Trophoblast cell (in vitro differentiated cells and primary cell): Measurements from ENCODE around the gene ZNF441.

Source experiments
- DNase-seq, 2 donors: peaks; one replicate each; pipeline ENCODE4 v3.0.0-alpha.2; 2016
- H2AFZ ChIP-seq: 2 replicates; pipeline ENCODE4 v1.6.1; 2013; ENCODE audit warnings: low read length, moderate library complexity, mild to moderate bottlenecking; ENCODE audit not compliant: insufficient read depth, poor library complexity
- H2AK5ac ChIP-seq: 2 replicates; pipeline ENCODE4 v1.6.1; 2013; ENCODE audit warnings: mild to moderate bottlenecking, low read length
- H2BK120ac ChIP-seq: 2 replicates; pipeline ENCODE4 v1.6.1; 2013; ENCODE audit warnings: low read length, mild to moderate bottlenecking, moderate library complexity; ENCODE audit not compliant: insufficient read depth, poor library complexity
- H2BK12ac ChIP-seq: 2 replicates; pipeline ENCODE4 v1.6.1; 2013; ENCODE audit warnings: mild to moderate bottlenecking, low read length, moderate library complexity
- H2BK5ac ChIP-seq: 2 replicates; pipeline ENCODE4 v1.6.1; 2013; ENCODE audit warnings: low read length, low read depth, moderate library complexity, mild to moderate bottlenecking; ENCODE audit not compliant: poor library complexity
- H3K14ac ChIP-seq: 2 replicates; pipeline ENCODE4 v1.6.1; 2013; ENCODE audit warnings: mild to moderate bottlenecking, low read length
- H3K18ac ChIP-seq: 2 replicates; pipeline ENCODE4 v1.6.1; 2013; ENCODE audit warnings: mild to moderate bottlenecking, low read length
- H3K23ac ChIP-seq: 2 replicates; pipeline ENCODE4 v1.6.1; 2013; ENCODE audit warnings: low read length
- H3K27ac ChIP-seq: 2 replicates; pipeline ENCODE4 v1.5.1; 2013; ENCODE audit warnings: low read depth, mild to moderate bottlenecking, inconsistent platforms, low read length, moderate library complexity
- H3K27me3 ChIP-seq: 2 replicates; pipeline ENCODE4 v1.6.1; 2013; ENCODE audit warnings: inconsistent platforms, mild to moderate bottlenecking, low read length, moderate library complexity; ENCODE audit not compliant: insufficient read depth
- H3K36me3 ChIP-seq, 2 experiments: 1 replicate in 1 of 2; 2 replicates in 1 of 2; pipeline ENCODE4 v1.6.1; 2013; ENCODE audit warnings: low read length in 2 of 2, mild to moderate bottlenecking in 2 of 2, moderate library complexity in 1 of 2; ENCODE audit not compliant: insufficient read depth in 2 of 2, control insufficient read depth in 1 of 2
- H3K4ac ChIP-seq: 2 replicates; pipeline ENCODE4 v1.6.1; 2013; ENCODE audit warnings: low read depth, mild to moderate bottlenecking, low read length, moderate library complexity
- H3K4me1 ChIP-seq, 2 experiments: 1 replicate in 1 of 2; 2 replicates in 1 of 2; pipeline ENCODE4 v1.6.1; 2013; ENCODE audit warnings: low read length in 2 of 2, mild to moderate bottlenecking in 2 of 2, moderate library complexity in 1 of 2; ENCODE audit not compliant: insufficient read depth in 2 of 2, control insufficient read depth in 1 of 2
- H3K4me2 ChIP-seq: 2 replicates; pipeline ENCODE4 v1.6.1; 2013; ENCODE audit warnings: inconsistent platforms, mild to moderate bottlenecking, low read length, moderate library complexity
- H3K4me3 ChIP-seq: 2 replicates; pipeline ENCODE4 v1.5.1; 2013; ENCODE audit warnings: mild to moderate bottlenecking, low read depth, low read length, inconsistent platforms
- H3K79me1 ChIP-seq: one replicate; pipeline ENCODE4 v1.6.1; 2013; ENCODE audit warnings: low read length
- H3K79me2 ChIP-seq: 2 replicates; pipeline ENCODE4 v1.6.1; 2013; ENCODE audit warnings: low read length, mild to moderate bottlenecking; ENCODE audit not compliant: control insufficient read depth, insufficient read depth, poor library complexity
- H3K9ac ChIP-seq: 2 replicates; pipeline ENCODE4 v1.6.1; 2013; ENCODE audit warnings: mild to moderate bottlenecking, low read length
- H3K9me3 ChIP-seq: 2 replicates; pipeline ENCODE4 v1.6.1; 2013; ENCODE audit warnings: low read depth, mild to moderate bottlenecking, control low read depth, inconsistent platforms, low read length; ENCODE audit not compliant: insufficient read depth
- H4K12ac ChIP-seq: 2 replicates; pipeline ENCODE4 v1.6.1; 2013; ENCODE audit warnings: low read depth, mild to moderate bottlenecking, low read length, moderate library complexity
- H4K8ac ChIP-seq: 2 replicates; pipeline ENCODE4 v1.6.1; 2013; ENCODE audit warnings: low read depth, mild to moderate bottlenecking, low read length, moderate library complexity
- H4K91ac ChIP-seq: one replicate; pipeline ENCODE4 v1.6.1; 2013; ENCODE audit warnings: low read depth, mild to moderate bottlenecking, low read length, moderate library complexity
- WGBS: extraction: QIAGEN DNeasy Blood & Tissue Kit; methylation state at CpG from one replicate; pipeline ENCODE4 v1.1.7; 2013; ENCODE audit warnings: missing lambda C conversion rate; ENCODE audit not compliant: insufficient read length, insufficient coverage; ENCODE audit errors: extremely low coverage; 5-methylcytosine and 5-hydroxymethylcytosine counted together

Gene ZNF441

DNA sequence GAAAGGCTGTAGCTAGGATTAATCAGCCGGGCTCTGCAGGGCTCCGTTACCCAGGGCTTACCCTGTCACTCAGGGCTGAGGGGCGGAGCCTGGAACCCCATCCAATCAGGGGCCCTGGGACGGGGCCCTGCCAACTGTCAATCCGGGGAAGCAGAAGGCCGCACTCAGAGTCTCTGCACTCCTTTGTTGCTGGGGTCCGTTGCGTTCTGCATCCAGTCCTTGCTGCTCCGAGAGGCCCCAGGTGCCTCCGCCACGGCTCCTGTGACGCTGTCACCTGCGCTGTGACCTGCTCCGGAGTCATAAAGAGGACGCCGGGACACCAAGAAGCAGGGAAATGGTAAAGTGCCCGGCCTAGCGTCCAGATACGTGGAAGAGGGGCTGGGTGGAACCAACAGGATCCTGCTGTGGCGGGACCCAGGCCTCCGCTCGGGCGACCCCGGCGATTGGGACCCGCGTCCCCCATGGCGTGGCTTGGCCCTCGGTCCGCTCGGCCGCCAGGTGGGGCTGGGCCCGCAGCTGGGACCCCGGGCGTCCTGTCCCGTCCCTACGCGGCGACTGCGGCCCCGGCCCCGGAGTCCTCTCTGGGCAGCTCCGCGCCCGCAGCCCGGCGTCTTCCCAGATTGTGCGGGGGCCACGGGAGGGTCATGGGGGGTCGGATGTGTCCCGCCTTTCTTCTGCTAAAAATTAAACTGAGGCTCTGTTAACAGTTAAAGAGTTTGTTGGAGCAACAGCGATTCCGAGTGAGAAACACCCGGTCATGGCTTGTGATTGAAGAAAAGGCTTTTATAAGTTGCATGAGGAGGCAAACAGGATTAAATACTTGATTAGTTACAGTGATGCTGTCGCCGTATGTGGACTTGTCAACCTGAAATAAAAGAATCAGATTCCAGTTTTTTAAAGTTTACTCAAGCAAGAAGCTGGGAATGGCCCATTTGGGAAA, 31.9 kb downstream of the ZNF441 start, which contains the start of gene ZNF491:
ZNF491 (plus strand) TSS at position 133 of the 940 bp plus-strand sequence. CDS start 7,431 bp downstream, outside the sequence.
- Histone ChIP-seq H3K36me3 (no peaks in the 10 kb centered on the region), H3K4me2 (peak within 1 kb of the TSS; percentile 99), H4K12ac (peak within 1 kb of the TSS; percentile 9), H2AFZ (peak within 1 kb of the TSS; percentile 94), H3K79me2 (no peaks in the 10 kb centered on the region), H2BK12ac (no peak within 1 kb of the TSS), H3K23ac (no peak within 1 kb of the TSS), H2BK120ac (no peak within 1 kb of the TSS), H3K9ac (peak within 1 kb of the TSS; percentile 80), H3K4me1 (peaks cover 0 to 4% of the 10 kb centered on the region in 2 experiments), H3K4ac (no peak within 1 kb of the TSS), H2AK5ac (no peak within 1 kb of the TSS), H3K4me3 (peak within 1 kb of the TSS; percentile 73), H3K79me1 (peaks cover 2% of the 10 kb centered on the region), H3K9me3 (no peaks in the 10 kb centered on the region), H3K27ac (no peak within 1 kb of the TSS), H3K27me3 (peaks cover 2% of the 10 kb centered on the region), H4K91ac (no peak within 1 kb of the TSS), H3K18ac (no peak within 1 kb of the TSS), H4K8ac (peak within 1 kb of the TSS; percentile 57), H2BK5ac (no peak within 1 kb of the TSS), H3K14ac (no peak within 1 kb of the TSS)
- DNase-seq: peak; percentile 93 to 94
- no CpG with 5 or more reads among the region's 56 CpGs for WGBS

DNA sequence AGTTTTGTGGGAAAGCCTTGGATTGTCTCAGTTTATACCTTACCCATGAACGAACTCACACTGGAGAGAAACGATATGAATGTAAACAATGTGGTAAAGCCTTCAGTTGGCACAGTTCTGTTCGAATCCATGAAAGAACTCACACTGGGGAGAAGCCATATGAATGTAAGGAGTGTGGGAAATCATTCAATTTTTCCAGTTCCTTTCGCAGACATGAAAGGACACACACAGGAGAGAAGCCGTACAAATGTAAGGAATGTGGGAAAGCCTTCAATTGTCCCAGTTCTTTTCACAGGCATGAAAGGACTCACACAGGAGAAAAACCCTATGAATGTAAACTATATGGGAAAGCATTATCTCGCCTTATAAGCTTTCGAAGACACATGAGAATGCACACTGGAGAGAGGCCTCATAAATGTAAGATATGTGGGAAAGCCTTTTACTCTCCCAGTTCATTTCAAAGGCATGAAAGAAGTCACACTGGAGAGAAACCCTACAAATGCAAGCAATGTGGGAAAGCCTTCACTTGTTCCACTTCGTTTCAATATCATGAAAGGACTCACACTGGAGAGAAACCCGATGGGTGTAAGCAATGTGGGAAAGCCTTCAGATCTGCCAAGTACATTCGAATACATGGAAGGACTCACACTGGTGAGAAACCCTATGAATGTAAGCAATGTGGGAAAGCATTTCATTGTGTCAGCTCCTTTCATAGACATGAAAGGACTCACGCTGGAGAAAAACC, 39.7 kb downstream of the ZNF441 start:
- Histone ChIP-seq H4K12ac (no peak overlapping the region), H4K91ac (no peak overlapping the region), H3K79me1 (no peaks in the 10 kb centered on the region), H2BK12ac (no peak overlapping the region), H3K4me3 (no peak overlapping the region), H3K27me3 (no peaks in the 10 kb centered on the region), H2AK5ac (no peak overlapping the region), H2BK120ac (no peak overlapping the region), H3K18ac (no peak overlapping the region), H3K36me3 (no peaks in the 10 kb centered on the region), H2AFZ (no peak overlapping the region), H3K79me2 (no peaks in the 10 kb centered on the region), H3K23ac (no peak overlapping the region), H3K4me2 (no peak overlapping the region), H3K4me1 (no peaks in the 10 kb centered on the region), H3K9me3 (peaks cover 8% of the 10 kb centered on the region), H4K8ac (no peak overlapping the region), H2BK5ac (no peak overlapping the region), H3K4ac (no peak overlapping the region), H3K14ac (no peak overlapping the region), H3K9ac (no peak overlapping the region), H3K27ac (no peak overlapping the region)
- DNase-seq: no peak
- WGBS: no CpG with 5 or more reads among the region's 11 CpGs

DNA sequence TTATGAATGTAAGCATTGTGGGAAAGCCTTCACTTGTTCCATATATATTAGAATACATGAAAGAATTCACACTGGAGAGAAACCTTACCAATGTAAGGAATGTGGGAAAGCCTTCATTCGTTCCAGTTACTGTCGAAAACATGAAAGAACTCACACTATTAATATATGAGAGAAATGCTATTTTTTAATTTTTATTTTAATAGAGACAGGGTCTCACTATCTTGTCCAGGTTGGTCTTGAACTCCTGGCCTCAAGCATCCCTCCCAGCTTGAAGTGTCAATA, 40.2 kb downstream of the ZNF441 start:
- Histone ChIP-seq H2AFZ (no peak overlapping the region), H3K9me3 (peaks cover 8% of the 10 kb centered on the region), H3K4me3 (no peak overlapping the region), H3K18ac (no peak overlapping the region), H3K27me3 (no peaks in the 10 kb centered on the region), H4K8ac (no peak overlapping the region), H2BK120ac (no peak overlapping the region), H4K12ac (no peak overlapping the region), H4K91ac (no peak overlapping the region), H2AK5ac (no peak overlapping the region), H3K36me3 (no peaks in the 10 kb centered on the region), H3K23ac (no peak overlapping the region), H3K4me1 (no peaks in the 10 kb centered on the region), H2BK5ac (no peak overlapping the region), H3K4me2 (no peak overlapping the region), H3K79me2 (no peaks in the 10 kb centered on the region), H3K4ac (no peak overlapping the region), H3K14ac (no peak overlapping the region), H3K27ac (no peak overlapping the region), H2BK12ac (no peak overlapping the region), H3K9ac (no peak overlapping the region), H3K79me1 (no peaks in the 10 kb centered on the region)
- DNase-seq: no peak
- no CpG with 5 or more reads among the region's 2 CpGs for WGBS

DNA sequence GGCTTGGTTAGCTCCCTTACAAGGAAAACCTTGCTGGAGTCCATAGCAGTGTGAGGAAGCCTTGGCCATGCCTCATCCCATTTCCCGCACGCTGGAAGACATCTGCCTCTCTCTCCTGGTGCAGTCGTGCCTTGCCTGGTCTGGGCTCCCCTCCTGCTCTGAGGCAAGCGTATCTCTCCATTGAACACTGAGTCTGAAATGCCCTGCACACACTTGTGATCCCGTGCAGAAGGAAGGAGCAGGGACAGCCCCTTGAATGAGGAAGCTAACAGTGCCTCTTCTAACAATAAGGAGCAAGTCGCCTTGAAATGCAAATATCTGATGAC, 46.9 kb downstream of the ZNF441 start:
- DNase-seq: peak in 1 of 2 donors; percentile 27
- Histone ChIP-seq H2BK5ac (no peak overlapping the region), H3K4ac (no peak overlapping the region), H3K36me3 (peaks cover 0 to 3% of the 10 kb centered on the region in 2 experiments), H3K79me1 (peaks cover 9% of the 10 kb centered on the region), H3K4me2 (peak overlapping the region; percentile 56), H3K27ac (no peak overlapping the region), H3K4me3 (no peak overlapping the region), H3K4me1 (peaks cover 4 to 5% of the 10 kb centered on the region in 2 experiments), H2BK120ac (no peak overlapping the region), H3K23ac (no peak overlapping the region), H3K79me2 (peaks cover 8% of the 10 kb centered on the region), H2BK12ac (no peak overlapping the region), H2AK5ac (no peak overlapping the region), H3K18ac (no peak overlapping the region), H3K9ac (no peak overlapping the region), H3K14ac (no peak overlapping the region), H2AFZ (peak overlapping the region; percentile 77), H3K9me3 (peaks cover 2% of the 10 kb centered on the region), H4K91ac (no peak overlapping the region), H3K27me3 (no peaks in the 10 kb centered on the region), H4K8ac (no peak overlapping the region), H4K12ac (no peak overlapping the region)
- no CpG with 5 or more reads among the region's 6 CpGs for whole genome bisulfite sequencing
